Activated CD8-positive, alpha-beta memory T cell treated with anti-CD3 and anti-CD28 coated beads, Interleukin-2, amount 10 ng/mL, durations not matched to agents 7 days and 5 days (primary cell): ENCODE measurements around the gene HPCA. TPM values are rescaled to one million over a fixed set of nuclear protein-coding genes. Genes with fewer than 3 reads are reported as not detected.
"Not testable (repeated sequence)": the region's sequence is repeated elsewhere in the genome, so short reads cannot be mapped to it uniquely, and the experiment has no call there.

Experiments
- ATAC-seq: fragments of 150-1000 bp; cut with Tn5 transposase; one replicate; pipeline ENCODE4 v1.10.0; 2021; ENCODE audit warnings: moderate library complexity
- CTCF ChIA-PET: fragments of 350-600 bp; sonication (Branson Sonifier 250); formaldehyde crosslinking; loops from one replicate; lab custom pipeline; 2021; ENCODE audit warnings: antibody characterized with exemption; lab: Charles Lee
- DNase-seq: peaks from one replicate; pipeline ENCODE4 v3.0.0-alpha.2; 2020
- H3K27ac Mint-ChIP-seq: one replicate; pipeline ENCODE4 v1.8.0; 2021; ENCODE audit warnings: mild to moderate bottlenecking, mixed read lengths
- H3K27me3 Mint-ChIP-seq: one replicate; pipeline ENCODE4 v1.8.0; 2021; ENCODE audit warnings: mixed read lengths
- H3K36me3 Mint-ChIP-seq: one replicate; pipeline ENCODE4 v1.8.0; 2021; ENCODE audit warnings: mild to moderate bottlenecking, mixed read lengths
- H3K4me1 Mint-ChIP-seq: one replicate; pipeline ENCODE4 v1.8.0; 2021; ENCODE audit warnings: mixed read lengths
- H3K4me3 Mint-ChIP-seq: one replicate; pipeline ENCODE4 v1.8.0; 2021; ENCODE audit warnings: mild to moderate bottlenecking, moderate library complexity, mixed read lengths
- H3K9me3 Mint-ChIP-seq: one replicate; pipeline ENCODE4 v1.8.0; 2022; ENCODE audit warnings: low read depth, mixed read lengths
- total RNA-seq, 2 experiments: library from RNA; stranded (reverse); gene quantifications; one replicate each; pipeline ENCODE4 v1.2.3, GENCODE V29; 2021

HPCA gene
- total RNA-seq, 2 experiments from 2014 or later: 0.35 TPM; not detected in 1

- Mint-ChIP-seq H3K27ac (no peak overlapping the region), H3K4me1 (peaks cover 8% of the 10 kb centered on the region), H3K36me3 (no peaks in the 10 kb centered on the region), H3K9me3 (no peaks in the 10 kb centered on the region), H3K27me3 (peaks cover 57% of the 10 kb centered on the region), H3K4me3 (no peak overlapping the region)
- ATAC-seq (no peak), DNase-seq (no peak)
- CTCF ChIA-PET: interaction anchor here (0.9 to 1.8 kb wide), 2 partner anchors 11 to 131 kb away, joined by 3 to 11 read pairs; no protein-coding TSS in a partner anchor
Measured at GRCh38 chr1:32903991-32904785, 17.9 kb downstream of the HPCA start.

GRCh38 chr1:32904797-32905196 is 18.5 kb downstream of the HPCA start:
- Mint-ChIP-seq H3K36me3 (no peaks in the 10 kb centered on the region), H3K27ac (no peak overlapping the region), H3K4me1 (peaks cover 8% of the 10 kb centered on the region), H3K4me3 (no peak overlapping the region), H3K9me3 (no peaks in the 10 kb centered on the region), H3K27me3 (peaks cover 55% of the 10 kb centered on the region)
- no peak for ATAC-seq
- no peak for DNase-seq
- CTCF ChIA-PET: interaction anchor here (0.9 to 1.8 kb wide), 2 partner anchors 12 to 132 kb away, joined by 3 to 11 read pairs; no protein-coding TSS in a partner anchor

- H3K9me3 Mint-ChIP-seq, H3K4me1 Mint-ChIP-seq, H3K27ac Mint-ChIP-seq, CTCF ChIA-PET, H3K4me3 Mint-ChIP-seq, DNase-seq, H3K36me3 Mint-ChIP-seq, ATAC-seq: not testable (repeated sequence)
- peaks cover 48% of the 10 kb centered on the region for H3K27me3 Mint-ChIP-seq
Measured at GRCh38 chr1:32905588-32905987, 19.3 kb downstream of the HPCA start.

DNA sequence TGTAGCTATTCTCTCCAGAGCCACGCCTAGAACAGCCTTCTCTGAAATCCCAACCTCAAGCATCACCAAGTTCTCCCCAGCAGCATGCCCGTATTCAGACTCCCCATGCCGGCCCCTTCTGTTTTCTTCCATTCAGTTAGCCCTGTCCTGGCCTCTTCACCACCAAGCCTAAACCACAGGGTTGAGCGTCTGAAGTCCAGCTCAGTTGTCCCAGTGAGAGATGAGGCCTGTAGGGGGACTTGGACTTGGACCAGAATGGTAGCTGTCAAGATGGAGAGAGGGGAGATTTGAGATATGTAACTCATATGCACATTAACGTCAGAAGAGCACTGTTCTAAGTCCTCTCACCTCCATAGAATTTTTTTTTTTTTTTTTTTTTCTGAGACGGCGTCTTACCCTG is 20.4 kb downstream of the HPCA start:
- ATAC-seq (no peak), DNase-seq (no peak)
- CTCF ChIA-PET: no interaction called here
- Mint-ChIP-seq H3K27ac (no peak overlapping the region), H3K4me1 (peaks cover 3% of the 10 kb centered on the region), H3K9me3 (no peaks in the 10 kb centered on the region), H3K36me3 (no peaks in the 10 kb centered on the region), H3K4me3 (no peak overlapping the region), H3K27me3 (peaks cover 41% of the 10 kb centered on the region)

DNA sequence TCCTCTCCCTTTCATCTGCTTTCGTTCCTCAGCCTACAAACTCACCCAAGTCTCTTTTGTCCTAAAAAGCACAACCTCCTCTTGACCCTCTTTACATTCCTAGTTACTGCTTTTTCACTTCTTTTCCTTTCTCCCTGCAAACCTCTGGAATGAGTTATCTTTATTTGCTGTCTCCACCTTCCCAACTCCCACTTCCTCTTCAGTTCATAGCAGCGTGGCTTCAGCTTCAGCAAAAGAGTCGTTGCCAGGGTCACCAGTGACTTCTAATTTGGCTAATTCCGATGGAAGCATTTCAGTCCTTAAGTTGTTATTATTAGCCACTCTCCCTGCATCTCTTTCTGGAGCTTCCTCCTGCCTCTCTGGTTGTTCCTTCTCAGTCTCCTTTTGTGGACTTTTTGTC is 21.1 kb downstream of the HPCA start:
- DNase-seq: no peak
- no peaks in the 10 kb centered on the region for H3K36me3 Mint-ChIP-seq
- no peak overlapping the region for H3K27ac Mint-ChIP-seq
- no peak for ATAC-seq
- CTCF ChIA-PET: interaction anchor here (3.1 kb wide), 1 partner anchor 14 kb away, joined by 12 read pairs; no protein-coding TSS in a partner anchor
- no peaks in the 10 kb centered on the region for H3K4me1 Mint-ChIP-seq
- no peaks in the 10 kb centered on the region for H3K9me3 Mint-ChIP-seq
- H3K27me3 Mint-ChIP-seq: peaks cover 34% of the 10 kb centered on the region
- no peak overlapping the region for H3K4me3 Mint-ChIP-seq

DNA sequence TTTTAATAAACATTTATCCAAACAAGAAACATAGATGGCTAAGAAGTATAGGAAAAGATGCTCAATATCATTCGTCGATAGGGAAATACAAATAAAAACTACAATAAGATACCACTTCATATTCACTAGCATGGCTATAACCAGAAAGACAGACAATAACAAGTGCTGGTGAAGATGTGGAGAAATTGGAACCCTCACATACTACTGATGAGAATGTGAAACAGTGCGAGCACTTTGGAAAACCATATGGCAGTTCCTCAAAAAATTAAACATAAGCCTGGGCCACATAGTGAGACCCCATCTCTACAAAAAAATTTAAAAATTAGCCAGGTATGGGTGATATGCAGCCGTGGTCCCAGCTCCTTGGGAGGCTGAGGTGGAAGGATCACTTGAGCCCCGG is 24.0 kb downstream of the HPCA start:
- CTCF ChIA-PET: interaction anchor here (0.8 to 3.1 kb wide), 3 partner anchors 17 to 34 kb away, joined by 3 to 12 read pairs (median 3); no protein-coding TSS in a partner anchor
- H3K4me3 Mint-ChIP-seq: no peak overlapping the region
- DNase-seq (no peak), ATAC-seq (no peak)
- no peak overlapping the region for H3K27ac Mint-ChIP-seq
- peaks cover 25% of the 10 kb centered on the region for H3K27me3 Mint-ChIP-seq
- no peaks in the 10 kb centered on the region for H3K9me3 Mint-ChIP-seq
- no peaks in the 10 kb centered on the region for H3K4me1 Mint-ChIP-seq
- H3K36me3 Mint-ChIP-seq: no peaks in the 10 kb centered on the region

DNA sequence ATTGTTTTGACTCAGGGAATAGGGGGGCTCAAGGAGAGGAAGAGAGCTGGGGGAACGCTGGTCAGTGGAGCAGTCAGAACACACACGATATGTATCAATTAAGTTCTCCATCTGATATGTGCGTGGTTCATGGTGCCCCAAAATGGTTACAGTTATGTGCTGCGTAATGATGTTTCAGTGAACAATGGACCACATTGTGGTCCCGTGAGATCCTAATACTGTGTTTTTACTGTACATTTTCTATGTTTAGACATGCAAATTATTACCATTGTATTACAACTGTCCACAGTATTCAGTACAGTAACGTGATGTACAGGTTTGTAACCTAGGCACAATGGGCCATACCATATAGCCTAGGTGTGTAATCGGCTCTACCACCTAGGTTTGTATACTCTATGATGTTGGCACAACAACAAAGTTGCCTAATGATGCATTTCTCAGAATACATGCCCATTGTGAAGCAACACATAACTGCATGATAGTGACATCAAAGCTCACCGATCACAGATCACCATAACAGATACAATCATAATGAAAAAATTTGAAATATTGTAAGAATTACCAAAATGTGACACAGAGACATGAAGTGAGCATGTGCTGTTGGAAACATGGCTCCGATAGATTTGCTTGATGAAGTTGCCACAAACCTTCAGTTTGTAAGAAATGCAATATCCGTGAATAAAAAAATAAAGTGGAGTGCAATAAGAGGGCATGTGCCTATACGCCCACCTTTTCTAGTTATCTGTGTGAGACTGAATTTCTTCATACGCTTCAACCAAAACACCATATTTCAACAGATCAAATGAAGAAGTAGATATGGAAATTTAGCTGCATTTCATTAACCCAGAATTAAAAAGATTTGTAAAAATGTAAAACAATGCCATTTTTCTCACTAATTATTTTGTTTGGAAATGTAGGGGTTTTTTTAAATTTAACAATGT is 29.7 kb downstream of the HPCA start:
- CTCF ChIA-PET: interaction anchor here (2.8 kb wide), 1 partner anchor 18 kb away, joined by 8 read pairs; no protein-coding TSS in a partner anchor
- H3K9me3 Mint-ChIP-seq: no peaks in the 10 kb centered on the region
- no peaks in the 10 kb centered on the region for H3K36me3 Mint-ChIP-seq
- H3K4me3 Mint-ChIP-seq: no peak overlapping the region
- ATAC-seq (no peak), DNase-seq (no peak)
- peaks cover 19% of the 10 kb centered on the region for H3K4me1 Mint-ChIP-seq
- no peak overlapping the region for H3K27ac Mint-ChIP-seq
- peaks cover 56% of the 10 kb centered on the region for H3K27me3 Mint-ChIP-seq

DNA sequence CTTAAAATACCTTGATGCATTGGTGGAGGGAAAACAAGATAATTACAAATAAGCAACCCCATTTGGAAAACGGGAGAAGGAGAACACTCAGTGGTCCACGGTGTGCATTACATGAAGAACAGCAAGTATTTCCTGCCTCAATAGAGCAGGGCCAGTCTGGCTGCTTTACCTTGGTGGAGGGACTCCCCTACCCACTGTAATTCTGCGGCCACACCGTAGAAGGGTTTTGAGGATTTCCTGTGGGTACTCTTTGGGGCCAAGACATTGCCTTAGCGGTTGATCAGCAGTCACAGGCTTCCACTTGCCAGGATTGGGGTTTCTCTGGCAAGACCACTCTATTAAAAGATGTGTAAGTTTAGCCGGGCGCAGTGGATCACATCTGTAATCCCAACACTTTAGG is 31.2 kb downstream of the HPCA start:
- Mint-ChIP-seq H3K27ac (peak overlapping the region; percentile 51), H3K9me3 (no peaks in the 10 kb centered on the region), H3K27me3 (peaks cover 70% of the 10 kb centered on the region), H3K4me3 (no peak overlapping the region), H3K4me1 (peaks cover 19% of the 10 kb centered on the region), H3K36me3 (no peaks in the 10 kb centered on the region)
- ATAC-seq (peak; percentile 87), DNase-seq (peak; percentile 77)
- CTCF ChIA-PET: interaction anchor here (0.9 to 2.8 kb wide), 2 partner anchors 16 to 204 kb away, joined by 4 to 8 read pairs; no protein-coding TSS in a partner anchor

GRCh38 chr1:32918179-32918578 is 31.9 kb downstream of the HPCA start:
- CTCF ChIA-PET: interaction anchor here (1.5 to 2.8 kb wide), 3 partner anchors 15 to 168 kb away, joined by 5 to 8 read pairs (median 7); no protein-coding TSS in a partner anchor
- Mint-ChIP-seq H3K27ac (no peak overlapping the region), H3K9me3 (no peaks in the 10 kb centered on the region), H3K36me3 (no peaks in the 10 kb centered on the region), H3K4me1 (peaks cover 19% of the 10 kb centered on the region), H3K27me3 (peaks cover 75% of the 10 kb centered on the region), H3K4me3 (no peak overlapping the region)
- ATAC-seq: no peak
- no peak for DNase-seq

GRCh38 chr1:32919811-32920733 is 33.8 kb downstream of the HPCA start:
- Mint-ChIP-seq H3K36me3 (no peaks in the 10 kb centered on the region), H3K4me1 (peaks cover 25% of the 10 kb centered on the region), H3K27me3 (peaks cover 80% of the 10 kb centered on the region), H3K9me3 (no peaks in the 10 kb centered on the region), H3K4me3 (peak overlapping the region; percentile 32), H3K27ac (no peak overlapping the region)
- no peak for DNase-seq
- CTCF ChIA-PET: interaction anchor here (1.2 to 2.1 kb wide), 6 partner anchors 13 to 207 kb away, joined by 3 to 7 read pairs (median 4); no protein-coding TSS in a partner anchor
- peak; percentile 55 for ATAC-seq

- H3K4me1 Mint-ChIP-seq: peaks cover 32% of the 10 kb centered on the region
- no peak for DNase-seq
- CTCF ChIA-PET: interaction anchor here (1.4 to 1.6 kb wide), 4 partner anchors 13 to 163 kb away, joined by 3 to 4 read pairs (median 3); no protein-coding TSS in a partner anchor
- no peak overlapping the region for H3K27ac Mint-ChIP-seq
- ATAC-seq: no peak
- peaks cover 83% of the 10 kb centered on the region for H3K27me3 Mint-ChIP-seq
- H3K9me3 Mint-ChIP-seq: no peaks in the 10 kb centered on the region
- no peaks in the 10 kb centered on the region for H3K36me3 Mint-ChIP-seq
- H3K4me3 Mint-ChIP-seq: no peak overlapping the region
Measured at GRCh38 chr1:32920833-32921232, 34.5 kb downstream of the HPCA start.

- no peak for ATAC-seq
- H3K9me3 Mint-ChIP-seq: no peaks in the 10 kb centered on the region
- DNase-seq: no peak
- CTCF ChIA-PET: interaction anchor here (1.3 to 1.5 kb wide), 2 partner anchors 10 to 13 kb away, joined by 3 read pairs; no protein-coding TSS in a partner anchor
- H3K27ac Mint-ChIP-seq: no peak overlapping the region
- H3K4me1 Mint-ChIP-seq: peaks cover 18% of the 10 kb centered on the region
- no peak overlapping the region for H3K4me3 Mint-ChIP-seq
- peaks cover 75% of the 10 kb centered on the region for H3K27me3 Mint-ChIP-seq
- H3K36me3 Mint-ChIP-seq: no peaks in the 10 kb centered on the region
Measured at GRCh38 chr1:32924881-32925344, 38.6 kb downstream of the HPCA start.
